HG03378 (cell line): ENCODE measurements around the gene TAS2R16.
"Not testable (repeated sequence)": the region's sequence is repeated elsewhere in the genome, so short reads cannot be mapped to it uniquely, and the experiment has no call there.

Experiments used
- ATAC-seq: cut with Tn5 transposase; IDR thresholded peaks from one replicate; pipeline ENCODE4 v1.9.1; 2021; ENCODE audit warnings: mild to moderate bottlenecking, moderate library complexity; ENCODE audit not compliant: unreplicated experiment

TAS2R16 gene

DNA sequence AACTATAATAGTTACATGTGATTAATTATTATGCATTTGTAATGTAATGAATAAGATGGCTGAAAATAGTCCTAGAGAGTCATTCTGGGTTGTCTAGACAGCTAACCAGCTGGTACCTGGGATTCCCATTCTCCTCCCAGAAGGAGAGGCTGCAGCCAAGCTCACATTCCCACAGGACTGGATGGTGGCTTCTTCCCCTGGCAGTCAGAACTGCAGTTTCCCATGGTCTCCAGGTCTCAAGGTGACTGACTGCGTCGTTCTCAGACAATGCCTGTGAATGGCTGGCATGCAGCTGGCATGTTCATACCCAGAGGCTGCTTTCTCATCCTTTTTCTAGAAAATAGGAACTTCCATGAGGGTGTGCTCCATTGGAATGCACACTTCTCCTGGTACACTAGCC is 21.3 kb downstream of the TAS2R16 start:
- no peak for ATAC-seq

DNA sequence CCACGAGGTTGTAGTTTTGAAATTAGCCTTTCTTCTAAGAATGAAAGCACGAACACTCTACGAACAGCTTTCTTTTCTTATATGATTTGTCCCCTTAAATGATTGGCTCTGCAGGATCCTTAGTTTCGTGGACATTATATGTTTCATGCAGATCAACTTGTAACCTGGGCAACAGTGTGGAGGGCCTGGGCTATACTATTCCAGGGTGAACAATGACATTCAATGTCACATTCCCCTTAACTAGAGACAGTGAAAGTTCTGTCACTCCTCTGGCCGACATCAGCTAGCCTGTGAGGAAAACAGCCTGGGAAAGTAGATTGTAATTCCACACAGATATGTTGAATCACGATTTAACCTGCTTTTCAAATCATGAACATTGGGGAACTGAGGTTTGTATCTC is 23.4 kb downstream of the TAS2R16 start:
- ATAC-seq = no peak

DNA sequence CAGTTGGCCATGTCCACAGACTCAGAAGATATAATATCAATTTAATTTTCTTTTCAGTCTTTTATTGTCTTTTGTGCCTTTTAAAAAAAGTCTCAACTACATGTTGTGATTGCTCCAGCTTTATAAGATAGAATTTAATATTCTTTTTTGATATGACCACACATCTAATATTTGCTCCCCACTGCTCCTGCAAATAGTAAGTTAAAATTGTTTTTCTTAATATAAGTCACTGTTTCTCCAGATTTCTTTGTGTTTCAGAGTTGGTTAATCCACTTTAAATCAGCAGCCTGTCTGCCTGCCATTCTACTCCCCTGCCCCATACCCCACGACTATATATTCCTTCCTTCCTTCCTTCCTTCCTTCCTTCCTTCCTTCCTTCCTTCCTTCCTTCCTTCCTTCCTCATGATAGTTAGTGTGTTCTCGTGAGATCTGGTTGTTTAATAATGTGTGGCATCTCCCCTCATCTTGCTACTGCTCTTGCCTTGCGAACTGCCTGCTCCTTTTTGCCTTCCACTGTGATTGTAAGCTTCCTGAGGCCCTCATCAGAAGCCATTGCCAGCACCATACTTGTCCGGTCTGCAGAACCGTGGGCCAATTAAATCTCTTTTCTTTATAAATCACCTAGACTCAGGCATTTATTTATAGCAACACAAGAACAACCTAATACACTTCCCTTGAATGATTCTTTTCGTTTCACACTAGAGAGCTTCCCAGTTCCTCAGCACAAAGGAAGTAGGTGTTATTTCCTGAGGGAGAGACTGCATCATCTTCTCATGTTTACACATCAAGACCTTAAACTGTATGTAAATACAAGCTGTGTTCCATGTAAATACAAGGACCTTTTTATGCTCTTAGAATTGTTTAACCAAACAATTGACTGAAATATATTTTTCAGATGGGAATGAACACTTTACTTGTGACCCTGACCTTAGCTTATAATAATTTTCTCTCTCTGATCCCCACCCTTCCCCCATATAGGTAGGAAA is 24.5 kb downstream of the TAS2R16 start:
- no peak for ATAC-seq

DNA sequence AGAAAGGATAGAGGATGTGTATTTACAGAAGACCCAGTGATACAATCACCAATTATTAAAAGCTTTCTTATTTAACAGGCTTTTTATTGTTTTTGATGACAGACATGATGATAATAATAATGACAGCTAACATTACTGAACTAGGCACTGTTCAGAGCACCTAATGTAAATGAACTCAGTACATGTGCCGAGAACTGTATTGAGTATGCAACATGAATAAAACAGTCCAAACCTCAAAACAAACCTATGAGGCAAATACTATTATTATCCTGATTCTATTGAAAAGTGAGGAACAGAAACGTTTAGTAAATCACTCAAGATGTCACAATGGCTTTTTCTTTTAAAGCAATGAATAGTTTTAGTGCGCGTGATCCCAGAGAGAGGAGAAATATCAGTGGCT is 27.1 kb downstream of the TAS2R16 start:
- no peak for ATAC-seq

DNA sequence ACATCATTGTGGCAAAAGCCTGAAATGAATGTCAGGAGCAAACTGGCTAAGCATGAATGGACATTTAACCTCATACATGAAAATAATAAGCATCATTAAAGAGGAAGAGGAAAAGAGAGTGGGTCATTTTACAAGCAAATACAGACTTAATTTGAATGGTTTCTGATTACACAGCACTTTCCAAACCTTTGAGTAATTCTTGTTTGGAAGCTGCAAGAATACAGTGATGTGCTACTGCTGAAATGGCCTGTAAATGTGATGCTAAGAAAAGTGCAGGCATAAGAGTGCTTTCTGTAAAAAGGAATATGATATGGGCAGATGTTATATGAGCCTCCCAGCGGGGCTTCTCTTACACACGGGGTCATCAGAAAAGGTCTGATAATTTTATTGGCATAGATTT is 30.2 kb downstream of the TAS2R16 start:
- ATAC-seq = no peak

DNA sequence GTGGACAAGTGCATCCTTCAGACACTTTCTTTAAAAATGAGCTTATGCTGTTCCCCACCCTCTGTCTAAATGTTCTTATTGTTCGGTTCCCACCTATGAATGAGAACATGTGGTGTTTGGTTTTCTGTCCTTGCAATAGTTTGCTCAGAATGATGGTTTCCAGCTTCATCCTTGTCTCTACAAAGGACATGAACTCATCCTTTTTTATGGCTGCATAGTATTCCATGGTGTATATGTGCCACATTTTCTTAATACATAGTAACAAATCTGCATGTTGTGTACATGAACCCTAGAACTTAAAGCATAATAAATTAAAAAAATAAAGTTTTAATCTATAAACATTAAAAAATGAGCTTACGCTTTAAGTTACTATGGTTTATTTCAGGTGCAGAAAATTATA is 41.8 kb downstream of the TAS2R16 start:
- ATAC-seq = not testable (repeated sequence)

DNA sequence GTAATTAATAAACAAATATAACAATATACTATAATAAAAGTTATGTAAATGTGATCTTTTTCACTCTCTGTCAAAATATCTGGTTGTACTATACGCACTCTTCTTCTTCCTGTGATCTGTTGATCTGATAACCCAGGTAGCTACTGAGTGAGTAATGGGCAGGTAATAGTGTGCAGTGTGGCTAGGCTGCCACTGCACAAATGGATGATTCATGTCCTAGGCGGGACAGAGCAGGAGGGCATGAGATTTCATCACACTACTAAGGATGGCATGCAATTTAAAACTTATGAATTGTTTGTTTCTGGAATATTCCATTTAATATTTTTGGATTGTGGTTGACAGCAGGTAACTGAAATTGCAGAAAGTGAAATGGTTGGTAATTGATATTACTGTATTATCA is 44.5 kb downstream of the TAS2R16 start:
- ATAC-seq = no peak

DNA sequence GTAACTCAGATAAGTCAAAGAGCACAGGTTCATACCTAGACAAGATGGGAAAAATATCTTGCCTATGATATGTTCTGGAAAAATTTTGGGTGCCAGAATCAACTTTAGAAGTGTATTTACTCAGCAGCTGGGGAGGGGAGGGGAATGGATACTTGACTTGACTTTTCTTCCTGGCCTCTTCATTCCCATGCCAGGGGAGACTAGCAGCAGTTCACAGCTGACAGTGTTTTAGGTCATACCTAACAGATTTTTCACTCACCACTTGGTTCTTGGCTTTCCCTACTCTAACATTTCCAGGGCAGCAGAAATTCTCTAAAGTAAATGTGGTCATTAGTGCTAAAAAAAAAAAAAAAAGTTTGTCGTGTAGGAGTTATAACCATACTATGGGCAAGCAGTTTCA is 46.3 kb downstream of the TAS2R16 start:
- no peak for ATAC-seq
